Measurements from ENCODE around the gene AMZ1.
"Not testable (repeated sequence)": the region's sequence is repeated elsewhere in the genome, so short reads cannot be mapped to it uniquely, and the experiment has no call there.

AMZ1 gene

DNA sequence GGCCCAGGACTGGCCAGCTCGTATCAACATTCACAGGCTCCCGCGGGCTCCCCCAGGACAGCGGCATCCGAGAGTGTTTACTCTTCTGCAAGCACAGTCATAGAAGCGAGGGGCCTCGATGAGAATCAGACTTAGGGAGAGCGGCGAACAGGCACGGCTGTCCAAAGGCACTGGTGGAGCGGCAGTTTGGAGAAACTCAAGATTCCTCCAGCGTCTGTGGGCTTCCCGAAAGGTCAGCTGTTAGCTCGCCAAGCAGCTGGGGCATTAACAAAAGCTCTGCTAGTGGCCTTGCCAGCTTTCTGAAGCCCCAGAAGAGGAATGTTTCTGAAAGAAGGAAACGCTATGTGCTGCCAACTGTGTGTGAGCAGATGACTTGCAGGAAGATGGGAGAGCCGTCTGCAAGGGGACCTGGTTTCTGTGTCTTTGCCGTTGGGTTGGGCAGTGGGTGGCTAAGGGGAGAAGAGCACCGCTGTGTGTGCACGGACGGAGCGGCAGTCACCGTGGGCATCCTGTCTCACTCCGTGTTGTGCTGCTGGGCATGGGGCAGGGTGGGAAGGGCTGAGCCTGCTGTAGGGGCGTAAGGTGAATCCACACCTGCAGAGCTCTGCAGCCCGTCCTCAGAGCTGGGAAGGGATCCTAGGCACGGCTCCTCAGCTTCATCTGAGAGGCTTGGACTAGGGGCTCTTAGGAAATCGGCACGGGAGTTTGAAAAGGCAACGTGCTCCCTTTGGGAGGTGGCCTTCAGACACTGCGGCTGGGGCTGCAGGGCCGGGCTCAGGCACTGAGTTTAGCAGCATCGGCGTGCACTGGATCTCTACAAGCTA lies 42.1 kb downstream of the AMZ1 start:
- peak; percentile 75 for DNase-seq

DNA sequence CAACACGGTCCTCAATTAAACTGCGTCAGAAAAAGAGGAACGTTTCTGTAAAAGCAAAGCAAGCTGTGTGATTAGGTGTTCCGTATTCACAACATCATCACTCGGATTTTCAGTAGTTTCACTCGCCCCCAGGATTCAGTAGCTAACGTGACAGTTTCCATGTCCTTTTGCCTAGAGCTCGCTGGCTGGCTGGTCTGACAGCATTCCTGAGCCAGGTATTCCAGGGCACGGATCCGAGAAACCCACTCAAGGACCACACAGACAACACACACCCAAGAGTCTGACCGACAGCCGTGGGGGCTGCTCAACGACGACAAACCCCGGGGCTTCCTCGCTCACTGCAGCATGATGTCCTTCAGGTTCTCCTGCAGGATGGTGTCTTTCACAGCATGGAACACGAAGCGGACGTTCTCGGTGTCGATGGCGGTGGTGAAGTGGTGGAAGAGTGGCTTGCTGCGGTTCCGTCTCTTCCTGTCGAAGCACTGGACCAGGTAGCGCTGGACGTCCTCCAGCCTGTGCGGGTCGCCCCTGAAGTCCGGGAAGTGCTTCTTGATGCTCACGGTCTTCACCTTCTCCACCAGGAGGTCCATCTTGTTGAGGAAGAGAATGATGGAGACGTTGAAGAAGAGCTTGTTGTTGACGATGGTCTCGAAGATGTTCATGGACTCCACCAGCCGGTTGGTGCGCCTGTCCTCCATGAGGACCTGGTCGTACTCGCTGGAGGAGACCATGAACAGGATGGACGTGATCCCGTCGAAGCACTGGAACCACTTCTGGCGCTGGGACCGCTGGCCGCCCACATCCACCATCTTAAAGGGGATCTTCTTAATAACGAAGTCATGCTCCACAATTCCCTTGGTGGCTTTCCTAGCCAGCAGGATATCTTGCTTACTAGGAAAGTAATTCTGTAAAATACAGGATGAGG lies 43.1 kb downstream of the AMZ1 start:
- DNase-seq: no peak

DNA sequence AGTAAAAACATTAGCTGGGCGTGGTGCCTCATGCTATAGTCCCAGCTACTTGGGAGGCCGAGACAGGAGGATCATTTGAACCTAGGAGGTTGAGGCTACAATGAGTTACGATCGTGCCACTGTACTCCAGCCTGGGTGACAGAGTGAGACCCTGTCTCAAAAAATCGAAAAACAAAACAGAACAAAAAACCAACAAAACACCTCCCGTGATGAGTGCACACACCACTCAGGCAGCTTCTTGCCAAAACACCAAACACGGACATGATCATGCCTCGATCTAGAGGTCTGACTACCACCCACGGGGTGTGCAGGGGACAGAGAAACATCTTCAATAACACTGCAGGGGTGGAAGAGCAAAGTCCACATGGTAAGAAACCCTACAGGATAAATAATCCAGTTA lies 44.4 kb downstream of the AMZ1 start:
- no peak for DNase-seq

DNA sequence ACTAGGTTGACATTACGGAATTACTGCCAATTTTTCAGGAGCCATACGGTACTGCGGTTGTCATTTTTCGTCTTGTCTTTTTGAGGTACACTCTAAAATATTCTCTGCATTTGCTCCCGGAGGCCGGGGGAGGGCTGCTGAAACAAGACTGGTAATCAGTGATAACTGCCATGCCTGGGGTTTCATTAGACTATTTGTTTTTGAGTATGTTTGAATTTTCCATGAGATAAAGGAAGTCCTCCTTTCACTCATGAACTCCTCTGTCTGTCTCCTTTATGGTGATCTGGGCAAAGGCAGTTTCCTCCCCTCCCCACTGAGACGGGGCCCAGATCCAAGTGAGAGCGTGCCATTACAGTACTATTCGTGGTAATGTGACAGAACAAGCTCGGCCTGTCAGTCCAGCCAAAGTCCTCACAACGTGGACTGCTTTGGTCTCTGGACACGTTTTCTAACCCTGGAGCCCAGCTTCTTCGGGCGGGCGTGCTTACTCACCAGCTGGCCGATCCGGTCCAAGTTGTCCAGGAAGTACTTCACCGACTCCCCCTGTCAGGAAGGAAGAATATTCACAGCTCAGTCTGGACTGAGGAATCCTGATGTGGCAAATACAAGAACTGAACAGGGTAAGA lies 45.1 kb downstream of the AMZ1 start:
- peak; percentile 11 for DNase-seq

DNA sequence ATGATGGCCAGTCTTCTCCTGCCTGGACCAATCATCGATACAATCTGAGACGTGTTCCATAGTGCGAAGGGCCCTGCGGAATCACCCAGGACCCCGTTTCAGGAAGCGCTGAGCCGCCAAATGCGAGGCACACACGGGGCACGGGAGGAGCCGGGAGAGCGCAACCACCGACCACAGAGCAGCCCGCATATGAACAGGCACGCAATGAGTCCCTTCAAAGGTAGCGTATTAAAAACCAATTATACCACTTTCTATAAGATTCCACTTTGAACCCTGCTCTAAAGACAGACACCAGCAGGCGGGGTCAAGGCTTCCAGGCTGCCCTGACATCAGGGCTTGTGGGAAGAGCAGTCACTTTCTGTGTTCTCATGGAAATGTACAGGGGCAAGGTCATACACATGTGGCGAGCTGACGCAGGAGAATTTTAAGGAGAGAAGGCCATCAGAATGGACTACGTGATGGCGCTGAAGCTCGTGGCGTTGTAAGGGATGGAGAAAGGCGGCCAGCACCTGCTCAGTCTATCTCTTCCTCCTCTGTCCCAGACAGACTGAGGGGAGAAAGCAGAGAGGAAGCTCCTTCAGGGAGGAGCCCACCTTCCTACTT lies 46.2 kb downstream of the AMZ1 start:
- no peak for DNase-seq

DNA sequence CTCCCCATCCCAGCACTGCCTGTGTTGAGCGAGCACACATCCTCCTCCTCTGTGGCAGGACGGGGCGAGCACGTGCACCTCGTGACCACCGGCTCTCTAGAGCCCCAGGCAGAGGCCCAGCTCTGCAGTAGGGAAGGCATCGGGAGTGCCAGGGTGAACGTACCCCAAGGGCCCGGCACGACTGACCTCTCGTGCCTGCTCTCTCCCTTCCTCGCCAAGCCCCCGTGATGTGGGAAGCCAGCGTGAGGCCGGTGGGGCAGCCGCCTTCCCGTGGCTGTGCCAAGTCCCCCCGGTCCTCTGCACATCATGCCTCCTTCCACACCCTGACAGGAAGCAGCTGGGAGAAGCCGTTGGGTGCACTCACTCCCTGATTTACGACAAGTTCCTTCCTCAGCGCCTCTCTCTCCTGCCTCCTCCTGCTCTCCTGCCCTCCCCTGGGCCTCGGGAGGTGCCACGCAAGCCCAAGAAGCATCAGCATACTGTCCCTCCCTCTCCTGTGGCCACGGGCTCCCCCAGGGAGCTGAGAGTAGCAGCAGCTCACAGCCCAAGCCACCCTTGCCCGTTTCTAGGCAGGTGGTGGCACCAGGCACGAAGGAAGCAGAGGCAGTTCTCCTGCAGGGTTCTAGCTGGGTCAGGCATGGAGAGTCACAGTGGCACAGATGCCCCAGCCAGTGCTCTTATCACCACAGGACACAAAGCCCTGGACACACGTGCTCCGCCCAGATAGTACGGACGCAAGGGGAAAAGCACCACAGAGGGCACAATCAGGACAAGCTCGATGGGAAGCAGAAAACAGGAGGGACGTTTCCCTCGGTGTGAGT lies 47.0 kb downstream of the AMZ1 start:
- peak; percentile 24 for DNase-seq

DNA sequence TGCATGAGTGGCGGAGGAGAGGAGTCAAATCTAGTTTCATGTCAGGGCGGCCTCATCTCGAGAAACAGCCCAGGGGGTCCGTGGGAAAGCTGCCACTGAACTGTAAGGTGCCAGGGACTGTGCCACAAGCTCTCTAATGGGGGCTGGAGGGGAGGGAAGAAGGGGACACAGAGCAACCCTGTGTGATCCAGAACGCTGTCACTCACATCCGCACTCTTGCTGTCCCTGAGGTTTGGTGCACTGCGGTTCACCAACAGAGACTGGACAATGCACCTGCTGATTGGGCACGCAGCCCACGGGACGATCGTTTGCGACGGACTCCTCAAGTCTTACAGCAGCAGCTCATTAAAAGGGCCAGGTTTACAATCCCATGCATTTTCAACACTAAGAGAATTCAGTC lies 47.7 kb downstream of the AMZ1 start:
- no peak for DNase-seq

DNA sequence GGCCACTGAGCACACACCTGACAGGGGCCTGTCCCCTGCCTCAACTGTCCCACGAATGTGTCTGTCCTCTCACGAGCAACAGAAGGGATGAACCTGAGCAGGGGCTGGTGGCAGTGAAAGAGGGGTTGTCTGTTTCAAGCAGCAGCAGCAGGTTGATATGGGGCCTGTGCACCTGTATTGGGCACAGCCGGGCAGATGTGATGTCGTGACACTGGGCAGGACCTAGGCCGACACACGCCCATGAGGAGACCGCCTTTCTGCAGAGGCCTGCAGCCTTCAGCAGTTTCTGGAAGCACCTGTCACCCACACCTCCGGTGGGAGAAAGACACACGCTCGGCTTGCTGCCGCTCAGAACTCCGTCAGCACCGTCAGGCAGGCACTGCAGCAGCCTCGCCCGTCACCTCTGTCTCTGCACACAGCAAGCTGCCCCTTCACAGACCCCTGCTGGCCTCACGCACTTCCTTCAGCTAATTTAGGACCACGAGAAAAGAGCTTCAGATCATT lies 48.5 kb downstream of the AMZ1 start:
- DNase-seq: no peak

DNA sequence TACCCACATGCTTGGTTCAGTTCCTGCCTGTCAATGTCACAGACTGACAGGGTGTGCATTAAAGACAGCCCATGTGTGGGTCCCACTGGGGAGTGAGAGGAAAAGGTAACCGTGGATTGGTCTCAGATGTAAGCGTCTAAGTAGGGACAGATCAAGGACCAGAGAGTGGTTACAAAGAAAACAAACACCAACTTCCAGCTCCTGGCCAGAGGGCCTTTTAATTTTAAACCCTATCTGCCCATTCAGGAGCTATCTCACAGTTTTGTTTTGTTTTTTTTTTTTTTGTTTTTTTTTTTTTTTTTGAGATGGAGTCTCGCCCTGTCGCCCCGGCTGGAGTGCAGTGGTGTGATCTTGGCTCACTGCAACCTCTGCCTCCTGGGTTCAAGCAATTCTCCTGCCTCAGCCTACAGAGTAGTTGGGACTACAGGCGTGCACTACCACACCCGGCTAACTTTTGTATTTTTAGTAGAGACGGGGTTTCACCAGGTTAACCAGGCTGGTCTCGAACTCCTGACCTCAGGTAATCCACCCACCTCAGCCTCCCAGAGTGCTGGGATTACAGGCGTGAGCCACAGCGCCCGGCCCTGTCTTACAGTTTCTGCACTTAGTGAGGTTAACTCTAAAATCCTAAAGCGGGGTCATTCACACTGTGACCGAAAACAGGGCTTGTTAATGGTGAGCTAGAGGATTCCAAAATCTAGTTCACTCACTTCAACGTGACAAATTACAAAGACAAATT lies 49.2 kb downstream of the AMZ1 start:
- not testable (repeated sequence) for DNase-seq

DNA sequence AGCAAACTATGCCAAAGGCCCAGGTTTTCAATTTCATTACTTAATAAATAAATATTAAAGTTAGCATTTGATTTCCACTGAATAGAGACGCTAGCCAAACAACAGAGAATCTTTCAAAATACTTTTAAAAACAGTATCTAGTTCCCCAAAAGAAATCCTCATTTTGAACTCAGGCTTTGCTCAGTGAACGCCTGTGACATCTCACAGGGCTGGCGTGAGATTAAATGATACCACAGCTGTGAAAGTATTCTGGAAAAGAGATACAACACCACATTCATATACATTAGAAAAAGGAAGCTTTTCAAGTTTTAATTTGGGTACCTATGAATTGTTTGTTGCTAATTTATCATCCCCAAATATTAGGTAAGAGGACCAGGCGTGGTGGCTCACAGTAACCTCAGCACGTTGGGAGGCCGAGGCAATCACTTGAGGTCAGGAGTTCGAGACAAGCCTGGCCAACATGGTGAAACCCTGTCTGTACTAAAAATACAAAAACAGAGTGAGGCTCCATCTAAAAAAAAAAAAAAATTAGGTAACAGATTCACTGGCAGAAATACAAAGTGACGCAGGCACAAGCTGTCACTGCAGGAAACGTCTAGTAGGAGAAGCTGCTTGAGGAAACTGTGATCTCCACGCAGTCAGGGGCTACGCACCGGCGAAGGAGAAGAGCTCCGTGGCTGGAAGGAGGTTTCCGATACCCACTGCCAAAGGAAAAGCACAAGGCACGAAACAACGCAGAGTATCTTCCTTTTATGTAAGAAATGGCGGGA lies 50.0 kb downstream of the AMZ1 start:
- no peak for DNase-seq

DNA sequence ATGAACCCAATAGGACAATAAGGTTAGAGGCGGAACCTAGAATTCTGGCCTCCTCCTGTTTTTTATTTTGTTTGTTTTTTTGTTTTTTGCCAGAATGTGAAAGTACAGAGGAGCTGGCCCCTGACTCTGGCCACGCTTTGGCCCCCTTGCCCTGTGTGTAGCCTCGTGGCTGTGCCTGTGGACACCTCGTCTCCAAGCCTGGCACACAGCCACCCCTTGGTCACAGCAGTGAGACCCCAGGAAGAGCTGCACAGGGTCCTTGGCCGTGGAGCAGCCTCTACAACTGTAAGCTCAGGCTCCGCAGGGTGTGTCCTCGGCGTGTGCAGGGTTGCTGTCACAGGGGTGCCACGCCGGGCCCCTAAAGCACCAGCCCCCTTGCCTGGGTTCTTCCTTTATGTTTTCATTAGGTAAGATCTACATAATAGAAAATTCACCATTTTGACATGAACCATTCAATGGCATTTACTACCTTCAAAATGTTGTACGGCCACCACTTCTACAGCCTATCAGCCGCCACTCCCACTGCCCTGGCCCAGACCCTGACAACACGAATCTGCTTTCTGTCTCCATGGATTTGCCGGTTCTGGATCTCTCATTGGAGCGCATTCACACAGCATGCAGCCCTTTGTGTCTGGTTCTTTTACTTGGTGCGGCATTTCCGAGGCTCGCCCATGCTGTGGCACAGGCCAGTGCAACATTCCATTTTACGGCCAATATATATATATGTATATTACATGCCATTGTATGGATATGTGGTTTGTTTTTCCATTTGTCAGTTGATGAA lies 51.0 kb downstream of the AMZ1 start:
- no peak for DNase-seq

DNA sequence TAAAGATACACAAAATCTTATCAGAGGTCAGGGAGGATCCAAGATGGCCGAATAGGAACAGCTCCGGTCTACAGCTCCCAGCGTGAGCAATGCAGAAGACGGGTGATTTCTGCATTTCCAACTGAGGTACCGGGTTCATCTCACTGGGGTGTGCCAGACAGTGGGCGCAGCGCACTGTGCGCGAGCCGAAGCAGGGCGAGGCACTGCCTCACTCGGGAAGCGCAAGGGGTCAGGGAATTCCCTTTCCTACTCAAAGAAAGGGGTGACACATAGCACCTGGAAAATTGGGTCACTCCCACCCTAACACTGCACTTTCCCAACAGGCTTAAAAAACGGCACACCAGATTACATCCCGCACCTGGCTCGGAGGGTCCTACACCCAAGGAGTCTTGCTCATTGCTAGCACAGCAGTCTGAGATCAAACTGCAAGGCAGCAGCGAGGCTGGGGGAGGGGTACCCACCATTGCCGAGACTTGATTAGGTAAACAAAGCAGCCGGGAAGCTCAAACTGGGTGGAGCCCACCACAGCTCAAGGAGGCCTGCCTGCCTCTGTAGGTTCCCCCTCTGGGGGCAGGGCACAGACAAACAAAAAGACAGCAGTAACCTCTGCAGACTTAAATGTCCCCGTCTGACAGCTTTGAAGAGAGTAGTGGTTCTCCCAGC lies 55.7 kb downstream of the AMZ1 start:
- not testable (repeated sequence) for DNase-seq

DNA sequence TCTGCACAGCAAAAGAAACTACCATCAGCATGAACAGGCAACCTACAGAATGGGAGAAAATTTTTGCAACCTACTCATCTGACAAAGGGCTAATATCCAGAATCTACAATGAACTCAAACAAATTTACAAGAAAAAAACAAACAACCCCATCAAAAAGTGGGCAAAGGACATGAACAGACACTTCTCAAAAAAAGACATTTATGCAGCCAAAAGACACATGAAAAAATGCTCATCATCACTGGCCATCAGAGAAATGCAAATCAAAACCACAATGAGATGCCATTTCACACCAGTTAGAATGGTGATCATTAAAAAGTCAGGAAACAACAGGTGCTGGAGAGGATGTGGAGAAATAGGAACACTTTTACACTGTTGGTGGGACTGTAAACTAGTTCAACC lies 60.7 kb downstream of the AMZ1 start:
- DNase-seq: not testable (repeated sequence)

DNA sequence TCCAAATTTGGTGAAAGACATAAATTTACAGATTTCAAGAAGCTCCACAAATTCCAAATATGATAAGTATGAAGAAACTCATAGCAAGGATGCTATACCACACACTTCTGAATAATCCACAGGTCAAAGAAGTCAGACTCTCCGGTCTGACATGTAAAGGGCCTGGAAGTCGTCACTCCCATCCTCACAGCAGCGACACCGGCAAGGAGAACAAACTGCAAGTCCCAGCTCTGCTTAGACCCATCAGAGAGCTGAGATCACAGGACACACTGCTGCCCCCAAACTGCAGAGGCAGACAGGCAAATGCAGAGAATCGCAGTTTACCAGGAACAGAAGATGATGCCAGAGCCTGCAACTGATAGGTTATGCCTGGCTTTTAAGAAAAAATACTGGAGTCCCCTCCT lies 62.0 kb downstream of the AMZ1 start:
- no peak for DNase-seq

DNA sequence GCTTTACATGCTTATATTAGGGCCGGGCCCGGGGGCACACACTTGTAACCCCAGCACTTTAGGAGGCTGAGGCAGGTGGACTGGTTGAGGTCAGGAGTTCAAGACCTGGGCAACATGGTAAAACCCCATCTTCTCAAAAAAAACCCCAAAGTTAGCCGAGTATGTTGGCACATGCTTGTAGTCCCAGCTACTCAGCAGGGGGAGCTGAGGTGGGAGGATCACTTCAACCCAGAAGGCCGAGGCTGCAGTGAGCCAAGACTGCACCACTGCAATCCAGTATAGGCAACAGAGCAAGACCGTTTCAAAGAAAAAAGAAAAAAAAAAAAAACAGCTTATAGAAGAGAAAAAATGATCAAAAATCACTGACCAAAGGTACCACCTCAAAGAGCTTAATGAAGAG lies 63.1 kb downstream of the AMZ1 start:
- DNase-seq: no peak

DNA sequence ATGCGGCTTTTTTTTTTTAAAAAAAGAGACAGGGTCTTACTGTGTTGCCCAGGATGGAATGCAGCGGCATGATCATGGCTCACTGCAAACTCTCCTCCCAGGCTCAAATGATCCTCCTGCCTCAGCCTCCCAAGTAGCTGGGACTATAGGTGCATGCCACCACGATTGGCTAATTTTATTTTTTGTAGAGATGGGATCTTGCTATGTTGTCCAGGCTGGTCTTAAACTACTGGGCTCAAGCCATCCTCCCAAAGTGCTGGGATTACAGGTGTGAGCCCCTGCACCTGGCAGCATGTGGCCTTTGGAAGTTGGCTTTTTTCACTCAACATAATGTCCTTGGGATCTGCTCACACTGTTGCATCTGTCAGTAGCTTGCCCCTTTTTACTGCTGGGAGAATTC lies 65.1 kb downstream of the AMZ1 start:
- no peak for DNase-seq

DNA sequence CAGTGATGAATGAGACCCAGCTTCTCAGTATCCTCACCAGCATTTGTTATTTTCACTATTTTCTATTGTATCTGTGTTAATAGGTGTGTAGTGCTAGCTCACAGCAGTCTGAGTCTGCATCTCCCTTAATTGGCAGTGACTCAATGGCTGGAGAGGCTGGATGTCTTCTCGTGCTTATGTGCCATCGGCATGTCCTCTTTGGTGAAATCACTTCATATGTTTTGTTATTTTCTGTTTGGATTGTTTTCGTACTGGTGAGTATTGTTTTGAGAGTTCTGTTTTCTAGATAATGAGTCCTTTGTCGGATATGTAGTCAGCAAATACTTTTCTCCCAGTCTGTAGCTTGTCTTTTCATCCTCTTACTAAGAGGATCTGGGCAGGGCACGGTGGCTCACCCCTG lies 66.1 kb downstream of the AMZ1 start:
- DNase-seq: peak; percentile 21

DNA sequence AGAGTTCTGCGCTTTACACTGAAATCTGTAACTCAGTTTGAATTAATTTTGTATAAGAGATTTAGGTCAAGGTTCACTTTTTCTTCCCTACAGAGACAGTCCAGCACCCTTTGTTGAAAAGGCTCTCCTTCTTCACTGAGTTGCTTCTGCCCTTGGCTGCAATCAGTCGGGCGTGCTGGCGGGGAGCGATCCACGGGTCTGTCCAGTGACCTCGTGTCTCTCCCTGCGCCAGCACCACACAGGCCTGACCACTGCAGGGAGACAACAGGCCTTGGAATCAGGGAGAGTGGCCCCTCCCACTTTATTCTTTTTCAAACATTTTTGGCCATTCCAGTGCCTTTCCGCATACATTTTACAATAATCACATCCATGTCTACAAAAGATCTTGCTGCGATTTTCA lies 66.9 kb downstream of the AMZ1 start:
- no peak for DNase-seq

DNA sequence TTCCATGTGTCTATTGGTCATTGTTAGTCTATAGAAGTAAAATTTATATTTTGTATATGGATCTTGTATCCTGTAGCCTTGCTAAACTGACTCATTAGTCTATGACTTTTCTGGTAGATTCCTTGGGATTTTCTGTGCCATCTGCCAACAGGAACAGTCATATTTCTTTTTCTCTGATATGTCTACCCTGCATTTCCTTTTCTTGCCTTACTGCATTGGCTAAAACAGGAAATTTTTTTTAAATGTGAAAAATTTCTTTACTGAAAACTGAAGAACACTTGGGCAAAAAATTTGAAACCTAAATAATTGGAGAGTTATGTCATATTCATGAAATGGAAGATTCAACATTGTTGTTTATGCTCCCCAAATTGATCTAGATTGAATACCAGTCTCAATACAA lies 67.5 kb downstream of the AMZ1 start:
- no peak for DNase-seq

Data from midbrain (tissue), 1 donor.